SK-N-SH treated with all-trans-retinoic acid at 6 μM for 48 hours (cell line): ENCODE data around the gene PHF1.

ENCODE experiments used
- ARNTL ChIP-seq: fragments of 450-650 bp; formaldehyde crosslinking; IDR thresholded peaks from 2 replicates; pipeline ENCODE4 v1.5.0; 2020; ENCODE audit warnings: low read depth, mild to moderate bottlenecking, moderate library complexity, borderline replicate concordance
- BACH2 ChIP-seq: fragments of 250-450 bp; sonication (Bioruptor Pico); IDR thresholded peaks from 2 replicates; pipeline ENCODE4 v1.9.0; 2021; ENCODE audit warnings: mild to moderate bottlenecking, borderline replicate concordance
- CSDC2 ChIP-seq: fragments of 250-450 bp; sonication (Bioruptor Pico); IDR thresholded peaks from 2 replicates; pipeline ENCODE4 v1.5.0; 2020; ENCODE audit warnings: mild to moderate bottlenecking, moderate library complexity
- ESRRG ChIP-seq: fragments of 250-450 bp; sonication (Bioruptor Pico); IDR thresholded peaks from 2 replicates; pipeline ENCODE4 v1.6.1; 2021; ENCODE audit warnings: mild to moderate bottlenecking
- PATZ1 ChIP-seq: fragments of 250-450 bp; sonication (Bioruptor Pico); IDR thresholded peaks from 2 replicates; pipeline ENCODE4 v1.8.0; 2020; ENCODE audit warnings: mild to moderate bottlenecking, moderate library complexity, borderline replicate concordance
- PPARA ChIP-seq: fragments of 250-450 bp; sonication (Bioruptor Pico); IDR thresholded peaks from 2 replicates; pipeline ENCODE4 v1.5.0; 2020; ENCODE audit warnings: mild to moderate bottlenecking, borderline replicate concordance
- ZFP3 ChIP-seq: fragments of 250-450 bp; sonication (Bioruptor Pico); IDR thresholded peaks from 2 replicates; pipeline ENCODE4 v1.5.0; 2020; ENCODE audit warnings: mild to moderate bottlenecking, moderate library complexity
- TF ChIP-seq, protein P1 (sequence below): fragments of 250-450 bp; sonication (Bioruptor Pico); IDR thresholded peaks from 2 replicates; pipeline ENCODE4 v1.5.1; 2021; ENCODE audit warnings: mild to moderate bottlenecking, moderate library complexity

DNA sequence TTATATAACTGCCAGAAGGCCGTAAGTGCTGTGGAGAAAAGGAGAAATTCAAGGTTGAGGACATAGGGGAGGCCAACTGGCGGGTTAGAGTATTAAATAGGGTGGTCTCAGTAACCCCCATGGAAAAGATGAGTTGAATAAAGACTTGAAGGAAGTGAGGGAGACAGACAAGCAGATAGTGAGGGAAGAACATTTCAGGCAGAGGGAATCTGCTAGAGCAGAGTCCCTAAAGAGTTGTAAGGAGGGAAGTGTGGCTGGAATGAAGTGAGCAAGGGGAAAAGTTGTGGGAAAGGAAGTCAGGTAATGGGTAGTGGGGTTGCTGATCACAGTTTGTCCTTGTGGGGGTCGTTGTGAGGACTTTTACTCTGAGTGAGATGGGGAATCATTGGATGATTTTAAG, 17.8 kb upstream of the PHF1 start:
- TF ChIP-seq ARNTL (CRISPR knock-in tag) (no peak), PPARA (CRISPR knock-in tag) (no peak), ESRRG (CRISPR knock-in tag) (no peak), CSDC2 (CRISPR knock-in tag) (no peak), PATZ1 (CRISPR knock-in tag) (no peak), ZFP3 (CRISPR knock-in tag) (no peak), BACH2 (no peak)
- TF ChIP-seq, protein P1, sequence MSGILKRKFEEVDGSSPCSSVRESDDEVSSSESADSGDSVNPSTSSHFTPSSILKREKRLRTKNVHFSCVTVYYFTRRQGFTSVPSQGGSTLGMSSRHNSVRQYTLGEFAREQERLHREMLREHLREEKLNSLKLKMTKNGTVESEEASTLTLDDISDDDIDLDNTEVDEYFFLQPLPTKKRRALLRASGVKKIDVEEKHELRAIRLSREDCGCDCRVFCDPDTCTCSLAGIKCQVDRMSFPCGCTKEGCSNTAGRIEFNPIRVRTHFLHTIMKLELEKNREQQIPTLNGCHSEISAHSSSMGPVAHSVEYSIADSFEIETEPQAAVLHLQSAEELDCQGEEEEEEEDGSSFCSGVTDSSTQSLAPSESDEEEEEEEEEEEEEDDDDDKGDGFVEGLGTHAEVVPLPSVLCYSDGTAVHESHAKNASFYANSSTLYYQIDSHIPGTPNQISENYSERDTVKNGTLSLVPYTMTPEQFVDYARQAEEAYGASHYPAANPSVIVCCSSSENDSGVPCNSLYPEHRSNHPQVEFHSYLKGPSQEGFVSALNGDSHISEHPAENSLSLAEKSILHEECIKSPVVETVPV (CRISPR knock-in tag): no peak
